OCI-LY1 (cell line): ENCODE measurements around the gene EIF3C.
"Not testable (repeated sequence)": the region's sequence is repeated elsewhere in the genome, so short reads cannot be mapped to it uniquely, and the experiment has no call there.

Experiments used
- H2AFZ ChIP-seq: fragments of 200-600 bp; sonication (generic), shearing (Covaris generic); 2 replicates; pipeline ENCODE4 v1.6.0; 2014; ENCODE audit warnings: antibody characterized with exemption, mild to moderate bottlenecking, low read length
- H3F3A ChIP-seq: fragments of 200-600 bp; sonication (generic), shearing (Covaris generic); 2 replicates; pipeline ENCODE4 v1.6.0; 2014; ENCODE audit warnings: mild to moderate bottlenecking, antibody characterized with exemption, low read length, moderate library complexity; ENCODE audit not compliant: insufficient read depth
- H3K27ac ChIP-seq: fragments of 200-600 bp; sonication (generic); 2 replicates; pipeline ENCODE4 v1.5.1; 2014; ENCODE audit warnings: low read length, mixed run types, mild to moderate bottlenecking, low read depth; ENCODE audit not compliant: poor library complexity, severe bottlenecking
- H3K27me3 ChIP-seq: fragments of 200-600 bp; sonication (generic); 2 replicates; pipeline ENCODE4 v1.6.0; 2014; ENCODE audit warnings: antibody characterized with exemption, mild to moderate bottlenecking, low read length, moderate library complexity; ENCODE audit not compliant: insufficient read depth
- H3K36me3 ChIP-seq: fragments of 200-600 bp; sonication (generic); 2 replicates; pipeline ENCODE4 v1.6.1; 2014; ENCODE audit warnings: mild to moderate bottlenecking, antibody characterized with exemption, low read length, moderate library complexity, mixed read lengths; ENCODE audit not compliant: insufficient read depth
- H3K4me1 ChIP-seq: fragments of 200-600 bp; sonication (generic); 2 replicates; pipeline ENCODE4 v1.5.1; 2014; ENCODE audit warnings: mild to moderate bottlenecking, low read length, moderate library complexity; ENCODE audit not compliant: insufficient read depth, severe bottlenecking
- H3K4me2 ChIP-seq: fragments of 200-600 bp; sonication (generic), shearing (Covaris generic); 2 replicates; pipeline ENCODE4 v1.6.1; 2014; ENCODE audit warnings: low read length
- H3K4me3 ChIP-seq: fragments of 200-600 bp; sonication (generic); 2 replicates; pipeline ENCODE4 v1.5.1; 2014; ENCODE audit warnings: low read length, low read depth, mild to moderate bottlenecking, mixed read lengths; ENCODE audit not compliant: poor library complexity, severe bottlenecking
- H3K79me2 ChIP-seq: fragments of 200-600 bp; shearing (Covaris generic); 2 replicates; pipeline ENCODE4 v1.6.1; 2016; ENCODE audit warnings: mixed run types, low read length, mixed read lengths; ENCODE audit not compliant: insufficient read depth
- H3K9ac ChIP-seq: fragments of 200-600 bp; sonication (generic), shearing (Covaris generic); 2 replicates; pipeline ENCODE4 v1.6.1; 2014; ENCODE audit warnings: mild to moderate bottlenecking, low read length, mixed read lengths
- H3K9me2 ChIP-seq: fragments of 200-600 bp; sonication (generic), shearing (Covaris generic); 2 replicates; pipeline ENCODE4 v1.6.1; 2014; ENCODE audit warnings: low read depth, mild to moderate bottlenecking, low read length, mixed read lengths
- H3K9me3 ChIP-seq: fragments of 200-600 bp; shearing (Covaris generic); 2 replicates; pipeline ENCODE4 v1.6.1; 2014; ENCODE audit warnings: low read length, mixed read lengths
- H4K20me1 ChIP-seq: fragments of 200-600 bp; sonication (generic), shearing (Covaris generic); 2 replicates; pipeline ENCODE4 v1.6.0; 2016; ENCODE audit warnings: mild to moderate bottlenecking, low read length; ENCODE audit not compliant: insufficient read depth

EIF3C gene

DNA sequence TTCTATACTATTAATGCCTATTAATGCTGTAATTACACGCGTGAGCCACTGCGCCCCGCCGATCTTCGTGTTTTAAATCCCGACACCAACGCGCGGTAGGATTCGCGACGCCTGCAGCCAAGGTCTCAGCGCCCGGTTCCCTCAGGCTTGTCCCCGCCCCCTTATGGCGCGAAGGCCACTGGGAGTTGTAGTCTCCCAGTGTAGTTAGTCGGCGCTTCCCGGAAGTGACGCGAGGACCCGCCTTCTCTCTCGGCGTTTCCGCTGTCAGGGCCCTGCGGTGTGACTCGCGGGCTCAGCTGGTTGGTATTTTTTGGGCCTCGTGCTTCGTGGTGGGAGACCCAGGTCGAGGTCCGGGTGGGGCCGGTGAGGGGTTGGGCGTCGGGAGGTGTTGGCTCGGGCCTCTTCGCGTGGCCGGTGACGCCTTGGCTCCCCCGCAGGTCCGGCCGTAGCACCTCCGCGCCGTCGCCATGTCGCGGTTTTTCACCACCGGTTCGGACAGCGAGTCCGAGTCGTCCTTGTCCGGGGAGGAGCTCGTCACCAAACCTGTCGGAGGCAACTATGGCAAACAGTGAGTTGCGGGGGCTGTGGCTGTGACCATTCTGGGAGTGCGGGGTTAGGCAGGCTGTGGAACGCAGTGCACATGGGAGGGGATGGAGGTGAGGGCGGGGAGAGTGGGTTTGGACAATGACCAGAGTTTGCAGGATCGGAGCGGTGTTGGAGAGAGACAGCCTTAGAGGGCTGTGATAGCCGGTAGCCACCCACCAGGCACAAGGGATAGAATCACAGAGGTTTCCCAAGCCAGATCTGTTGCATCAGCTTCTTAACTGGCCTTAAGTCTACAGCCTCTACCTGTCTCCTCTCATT lies at the start of gene EIF3C:
Gene EIF3C (plus strand): TSS at position 245 of the 864 bp plus-strand sequence. CDS start 223 bp downstream, at position 468.
- H4K20me1 ChIP-seq, H3K27ac ChIP-seq, H3K36me3 ChIP-seq, H3K27me3 ChIP-seq, H3K4me1 ChIP-seq, H3F3A ChIP-seq, H2AFZ ChIP-seq, H3K9me3 ChIP-seq, H3K9ac ChIP-seq, H3K9me2 ChIP-seq, H3K79me2 ChIP-seq: not testable (repeated sequence)
- H3K4me3 ChIP-seq = peak within 1 kb of the TSS; percentile 52
- H3K4me2 ChIP-seq = peak within 1 kb of the TSS; percentile 46; the same call in 1 of the 2 replicates

DNA sequence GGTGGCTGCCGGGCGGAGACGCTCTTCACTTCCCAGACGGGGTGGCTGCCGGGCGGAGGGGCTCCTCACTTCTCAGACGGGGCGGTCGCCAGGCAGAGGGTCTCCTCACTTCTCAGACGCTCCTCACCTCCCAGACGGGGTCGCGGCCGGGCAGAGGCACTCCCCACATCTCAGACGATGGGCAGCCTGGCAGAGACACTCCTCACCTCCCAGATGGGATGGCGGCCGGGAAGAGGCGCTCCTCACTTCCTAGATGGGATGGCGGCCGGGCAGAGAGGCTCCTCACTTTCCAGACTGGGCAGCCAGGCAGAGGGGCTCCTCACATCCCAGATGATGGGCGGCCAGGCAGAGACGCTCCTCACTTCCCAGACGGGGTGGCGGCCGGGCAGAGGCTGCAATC lies 45.0 kb upstream of the EIF3C start:
- H3K27ac ChIP-seq, H3K9me2 ChIP-seq, H2AFZ ChIP-seq, H4K20me1 ChIP-seq, H3K9me3 ChIP-seq, H3K4me3 ChIP-seq, H3K4me1 ChIP-seq, H3K27me3 ChIP-seq, H3K4me2 ChIP-seq, H3F3A ChIP-seq, H3K9ac ChIP-seq, H3K79me2 ChIP-seq, H3K36me3 ChIP-seq: not testable (repeated sequence)

DNA sequence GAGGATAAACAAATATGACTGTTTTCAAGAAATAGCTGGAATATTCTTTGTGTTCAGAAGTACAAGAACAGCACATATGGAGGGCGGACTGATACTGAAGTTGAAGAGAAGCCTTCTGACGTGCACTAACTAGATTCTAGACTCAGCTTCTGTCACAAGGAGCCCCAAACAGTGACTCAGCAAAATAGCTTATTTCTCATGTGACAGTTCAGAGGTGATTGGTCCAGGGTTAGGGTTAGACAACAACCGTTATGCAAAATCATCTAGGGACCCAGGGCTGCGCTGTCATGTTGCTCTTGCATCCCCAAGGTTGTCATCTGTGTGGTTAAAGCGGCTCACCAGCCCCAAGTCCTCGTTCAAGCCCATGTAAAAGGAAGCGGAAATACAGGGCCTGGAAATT lies 43.8 kb upstream of the EIF3C start:
- not testable (repeated sequence) for H2AFZ ChIP-seq, H3K9me3 ChIP-seq, H3K9me2 ChIP-seq, H3K4me1 ChIP-seq, H3K9ac ChIP-seq, H3K79me2 ChIP-seq, H3K27me3 ChIP-seq, H3K4me2 ChIP-seq, H3K27ac ChIP-seq, H3K4me3 ChIP-seq, H3K36me3 ChIP-seq, H3F3A ChIP-seq, H4K20me1 ChIP-seq

GRCh38 chr16:28668199-28668598 lies 43.1 kb upstream of the EIF3C start:
- H3K27me3 ChIP-seq, H3K9me2 ChIP-seq, H3K79me2 ChIP-seq, H2AFZ ChIP-seq, H3K27ac ChIP-seq, H3K9me3 ChIP-seq, H3K9ac ChIP-seq, H3F3A ChIP-seq, H3K4me3 ChIP-seq, H3K4me2 ChIP-seq, H3K36me3 ChIP-seq, H3K4me1 ChIP-seq, H4K20me1 ChIP-seq: not testable (repeated sequence)

DNA sequence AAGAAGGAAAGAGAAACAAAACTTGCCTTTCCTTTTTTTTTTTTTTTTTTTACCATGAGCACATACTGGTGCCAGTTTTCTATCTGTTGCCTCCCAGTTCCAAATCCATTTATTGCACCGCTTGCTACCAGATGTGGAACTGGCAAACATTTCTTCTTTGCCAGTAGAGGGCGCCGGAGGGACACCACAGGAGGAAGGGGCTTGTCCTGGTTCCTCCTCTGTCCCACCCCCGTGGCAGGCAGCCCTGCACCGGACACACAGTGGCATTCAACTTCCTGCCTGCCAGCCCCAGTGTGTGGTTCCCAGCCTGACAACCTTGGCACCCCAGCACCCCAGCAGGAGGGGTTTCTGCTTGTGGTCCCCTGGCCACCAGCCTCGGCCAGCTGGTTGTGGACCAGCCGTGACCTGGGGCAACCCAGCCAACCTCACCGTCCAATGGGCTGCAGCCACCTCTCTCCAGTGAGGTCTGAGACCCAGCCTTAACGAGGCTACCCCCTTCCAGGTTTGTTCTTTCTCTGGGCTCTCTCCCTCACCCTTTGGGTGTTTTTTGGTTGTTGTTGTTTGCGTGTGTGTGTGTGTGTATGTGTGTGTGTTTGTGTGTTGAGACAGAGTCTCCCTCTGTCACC lies 22.8 kb upstream of the EIF3C start:
- H3K9me3 ChIP-seq, H2AFZ ChIP-seq, H3K4me2 ChIP-seq, H3K36me3 ChIP-seq, H3K4me3 ChIP-seq, H3K4me1 ChIP-seq, H4K20me1 ChIP-seq, H3K27ac ChIP-seq, H3K27me3 ChIP-seq, H3K79me2 ChIP-seq, H3K9me2 ChIP-seq, H3K9ac ChIP-seq, H3F3A ChIP-seq: not testable (repeated sequence)

DNA sequence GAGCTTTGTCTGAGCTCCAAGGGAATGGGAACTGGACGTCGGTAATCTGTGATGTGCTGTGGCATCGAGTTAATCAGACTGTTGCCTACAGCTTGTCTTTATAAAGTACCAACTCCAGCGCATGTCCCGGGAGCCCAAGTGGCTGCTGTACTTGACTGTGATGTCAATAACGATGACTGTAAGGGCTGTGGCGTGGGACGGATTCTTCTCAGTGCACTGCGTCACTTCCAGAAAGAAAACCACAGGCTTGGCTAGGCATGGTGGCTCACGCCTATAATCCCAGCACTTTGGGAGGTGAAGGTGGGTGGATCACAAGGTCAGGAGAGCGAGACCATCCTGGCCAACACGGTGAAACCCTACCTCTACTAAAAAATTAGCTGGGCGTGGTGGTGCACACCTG lies 21.8 kb upstream of the EIF3C start:
- not testable (repeated sequence) for H3K9me3 ChIP-seq, H3K36me3 ChIP-seq, H3K79me2 ChIP-seq, H3K27me3 ChIP-seq, H2AFZ ChIP-seq, H3K4me3 ChIP-seq, H3K4me1 ChIP-seq, H3F3A ChIP-seq, H4K20me1 ChIP-seq, H3K4me2 ChIP-seq, H3K9ac ChIP-seq, H3K27ac ChIP-seq, H3K9me2 ChIP-seq

DNA sequence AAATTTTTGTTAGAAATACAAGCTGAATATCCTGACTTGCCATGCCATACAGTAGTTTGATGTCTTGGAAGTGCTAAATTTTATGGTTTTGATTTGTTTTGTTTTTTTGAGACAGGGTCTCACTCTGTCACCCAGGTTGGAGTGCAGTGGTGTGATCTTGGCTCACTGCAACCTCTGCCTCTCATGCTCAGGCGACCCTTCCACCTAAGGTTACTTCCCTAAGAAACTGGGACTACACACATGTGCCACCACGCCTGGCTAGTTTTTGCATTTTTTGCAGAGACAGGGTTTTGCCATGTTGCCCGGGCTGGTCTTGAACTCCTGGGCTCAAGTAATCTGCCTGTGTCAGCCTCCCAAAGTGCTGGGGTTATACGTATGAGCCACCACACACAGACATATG lies 19.5 kb upstream of the EIF3C start:
- not testable (repeated sequence) for H3K4me2 ChIP-seq, H3K9me2 ChIP-seq, H3K36me3 ChIP-seq, H3K4me1 ChIP-seq, H3K79me2 ChIP-seq, H4K20me1 ChIP-seq, H3K9me3 ChIP-seq, H3K27ac ChIP-seq, H2AFZ ChIP-seq, H3K4me3 ChIP-seq, H3K9ac ChIP-seq, H3K27me3 ChIP-seq, H3F3A ChIP-seq
